Measurements from ENCODE around the gene SORCS2.

DNA sequence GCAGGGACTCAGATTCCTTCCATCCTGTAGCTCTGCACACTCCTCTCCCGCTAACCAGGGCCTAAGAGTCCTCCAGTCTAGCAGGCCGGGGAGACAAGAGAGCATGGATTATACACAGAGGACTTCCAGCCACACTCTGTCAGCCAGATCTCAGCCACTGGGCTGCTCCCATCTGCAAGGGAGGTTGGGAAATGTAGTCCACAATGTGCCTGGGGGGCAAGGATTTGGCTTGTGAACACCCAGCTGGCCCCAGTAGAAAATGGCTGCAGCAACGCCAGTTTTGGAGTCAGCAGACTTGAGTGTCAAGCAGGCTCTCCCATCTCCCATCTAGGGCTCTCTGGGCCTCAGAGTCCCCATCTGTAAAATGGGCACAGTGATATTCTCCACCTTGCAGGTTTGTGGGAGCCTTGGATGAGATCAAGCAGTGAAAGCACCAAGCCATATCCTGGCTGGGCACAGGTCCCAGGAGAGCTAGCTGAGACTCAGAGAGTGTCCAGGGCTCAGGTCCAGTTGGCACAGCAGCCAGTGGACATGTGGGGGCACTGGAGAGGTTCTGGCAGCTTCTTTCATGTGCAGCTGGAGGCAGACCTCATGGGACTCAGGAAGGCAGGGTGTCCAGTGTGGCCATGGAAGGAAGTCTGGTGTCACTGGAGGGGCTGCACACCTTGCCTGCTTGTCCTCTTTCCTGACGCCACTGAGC is 227.8 kb downstream of the SORCS2 start:
- TF ChIP-seq CTCF (IDR thresholded peaks at IDR 0.05) (no peak), REST (IDR thresholded peaks at IDR 0.05; ENCODE audit: insufficient read depth in 1 of 2, low read depth in 2 of 2, low read length in 1 of 2) (no peak), POLR2AphosphoS5 (IDR thresholded peaks at IDR 0.05; ENCODE audit: low read depth, low read length) (no peak), SIN3A (IDR thresholded peaks at IDR 0.05; ENCODE audit: borderline replicate concordance, insufficient read depth, low read depth, low read length) (no peak)

Measured in Panc1 (cell line).